Measurements from ENCODE around the gene DALRD3.

DALRD3 gene

DNA sequence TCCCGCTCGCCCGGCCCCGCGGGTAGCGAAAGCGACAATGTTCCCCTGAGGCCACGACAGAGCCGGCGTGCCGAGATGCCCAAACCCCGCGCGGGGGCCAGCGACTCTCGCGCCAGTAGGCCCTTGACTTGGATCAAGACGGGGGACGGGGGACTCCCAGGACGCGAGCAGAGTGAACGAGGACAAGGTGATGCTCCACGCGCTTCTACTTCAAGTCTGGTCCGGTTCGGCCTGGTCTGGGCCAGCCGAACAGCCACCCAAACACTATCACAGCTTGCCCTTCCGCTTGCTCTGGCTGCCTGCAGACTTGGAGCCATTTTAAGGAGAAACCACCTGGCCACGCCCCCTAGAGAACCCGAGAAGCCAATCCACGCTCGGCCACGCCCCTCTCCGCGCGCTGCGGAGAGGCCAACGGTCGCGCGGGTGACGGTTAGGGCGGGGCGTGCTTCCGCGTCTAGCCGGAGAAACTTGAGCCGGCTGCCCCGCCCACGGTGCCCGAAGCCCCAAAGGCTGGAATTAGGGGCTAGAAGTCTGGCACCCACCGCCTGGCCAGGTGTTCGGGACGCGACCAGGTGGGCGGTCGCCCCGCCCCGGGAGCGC is 2.9 kb upstream of the DALRD3 start (continued):
- no peak for TF ChIP-seq ISL1 (CRISPR knock-in tag; IDR thresholded peaks at IDR 0.05)

DNA sequence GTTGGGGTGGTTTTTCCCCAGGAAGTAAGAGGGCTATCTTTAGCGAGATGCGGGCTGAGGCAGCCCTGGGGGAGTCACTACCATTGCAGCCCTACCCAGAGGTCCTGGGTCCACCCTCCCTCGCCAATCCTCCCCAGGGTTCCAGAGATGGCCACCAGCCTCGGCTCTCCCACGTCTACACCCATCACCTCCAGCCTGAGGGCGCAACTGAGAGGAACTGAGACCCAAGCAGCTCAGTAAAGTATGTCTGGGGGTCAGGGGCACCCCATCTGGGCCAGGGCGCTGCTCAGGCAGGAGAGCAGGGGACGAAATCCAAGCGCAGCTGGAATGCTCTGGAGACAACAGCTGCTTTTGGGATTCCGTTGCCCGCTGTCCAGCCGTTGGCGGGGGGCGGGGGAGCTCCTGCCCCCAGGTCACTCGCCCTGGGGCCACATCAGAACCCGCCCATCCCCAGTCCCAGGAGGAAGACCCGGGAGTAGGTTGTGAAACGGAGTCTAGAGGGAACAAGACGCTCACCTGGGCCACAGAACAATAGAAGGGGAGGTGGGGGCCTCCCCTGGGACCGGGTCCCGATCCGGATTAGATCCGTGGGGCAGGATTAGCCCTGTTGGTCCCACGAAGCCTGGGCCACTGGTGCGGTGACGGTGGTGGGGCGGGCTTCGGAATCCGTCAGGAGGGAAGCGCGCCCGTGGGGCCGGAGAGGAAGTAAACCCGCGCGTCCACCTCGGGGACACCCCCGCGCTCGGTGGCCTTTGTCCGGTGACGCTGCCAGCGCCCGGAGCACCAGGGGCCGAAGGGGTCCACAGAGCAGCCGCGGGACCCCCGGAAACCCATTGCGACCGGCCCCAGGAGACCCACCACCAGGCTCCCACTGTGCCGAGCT is 2.2 kb upstream of the DALRD3 start:
- TF ChIP-seq ISL1 (CRISPR knock-in tag; IDR thresholded peaks at IDR 0.05) (no peak), ZNF70 (CRISPR knock-in tag; IDR thresholded peaks at IDR 0.05) (no peak), ZFP30 (CRISPR knock-in tag; IDR thresholded peaks at IDR 0.05) (no peak), RARB (CRISPR knock-in tag; IDR thresholded peaks at IDR 0.05) (no peak), SNAI2 (CRISPR knock-in tag; IDR thresholded peaks at IDR 0.05) (no peak)
- TF ChIP-seq, protein P1, sequence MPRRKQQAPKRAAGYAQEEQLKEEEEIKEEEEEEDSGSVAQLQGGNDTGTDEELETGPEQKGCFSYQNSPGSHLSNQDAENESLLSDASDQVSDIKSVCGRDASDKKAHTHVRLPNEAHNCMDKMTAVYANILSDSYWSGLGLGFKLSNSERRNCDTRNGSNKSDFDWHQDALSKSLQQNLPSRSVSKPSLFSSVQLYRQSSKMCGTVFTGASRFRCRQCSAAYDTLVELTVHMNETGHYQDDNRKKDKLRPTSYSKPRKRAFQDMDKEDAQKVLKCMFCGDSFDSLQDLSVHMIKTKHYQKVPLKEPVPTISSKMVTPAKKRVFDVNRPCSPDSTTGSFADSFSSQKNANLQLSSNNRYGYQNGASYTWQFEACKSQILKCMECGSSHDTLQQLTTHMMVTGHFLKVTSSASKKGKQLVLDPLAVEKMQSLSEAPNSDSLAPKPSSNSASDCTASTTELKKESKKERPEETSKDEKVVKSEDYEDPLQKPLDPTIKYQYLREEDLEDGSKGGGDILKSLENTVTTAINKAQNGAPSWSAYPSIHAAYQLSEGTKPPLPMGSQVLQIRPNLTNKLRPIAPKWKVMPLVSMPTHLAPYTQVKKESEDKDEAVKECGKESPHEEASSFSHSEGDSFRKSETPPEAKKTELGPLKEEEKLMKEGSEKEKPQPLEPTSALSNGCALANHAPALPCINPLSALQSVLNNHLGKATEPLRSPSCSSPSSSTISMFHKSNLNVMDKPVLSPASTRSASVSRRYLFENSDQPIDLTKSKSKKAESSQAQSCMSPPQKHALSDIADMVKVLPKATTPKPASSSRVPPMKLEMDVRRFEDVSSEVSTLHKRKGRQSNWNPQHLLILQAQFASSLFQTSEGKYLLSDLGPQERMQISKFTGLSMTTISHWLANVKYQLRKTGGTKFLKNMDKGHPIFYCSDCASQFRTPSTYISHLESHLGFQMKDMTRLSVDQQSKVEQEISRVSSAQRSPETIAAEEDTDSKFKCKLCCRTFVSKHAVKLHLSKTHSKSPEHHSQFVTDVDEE (CRISPR knock-in tag; IDR thresholded peaks at IDR 0.05): no peak
- TF ChIP-seq, protein P2, sequence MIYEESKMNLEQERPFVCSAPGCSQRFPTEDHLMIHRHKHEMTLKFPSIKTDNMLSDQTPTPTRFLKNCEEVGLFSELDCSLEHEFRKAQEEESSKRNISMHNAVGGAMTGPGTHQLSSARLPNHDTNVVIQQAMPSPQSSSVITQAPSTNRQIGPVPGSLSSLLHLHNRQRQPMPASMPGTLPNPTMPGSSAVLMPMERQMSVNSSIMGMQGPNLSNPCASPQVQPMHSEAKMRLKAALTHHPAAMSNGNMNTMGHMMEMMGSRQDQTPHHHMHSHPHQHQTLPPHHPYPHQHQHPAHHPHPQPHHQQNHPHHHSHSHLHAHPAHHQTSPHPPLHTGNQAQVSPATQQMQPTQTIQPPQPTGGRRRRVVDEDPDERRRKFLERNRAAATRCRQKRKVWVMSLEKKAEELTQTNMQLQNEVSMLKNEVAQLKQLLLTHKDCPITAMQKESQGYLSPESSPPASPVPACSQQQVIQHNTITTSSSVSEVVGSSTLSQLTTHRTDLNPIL (CRISPR knock-in tag; IDR thresholded peaks at IDR 0.05; ENCODE audit: low read depth): no peak
- ATAC-seq: no peak

DNA sequence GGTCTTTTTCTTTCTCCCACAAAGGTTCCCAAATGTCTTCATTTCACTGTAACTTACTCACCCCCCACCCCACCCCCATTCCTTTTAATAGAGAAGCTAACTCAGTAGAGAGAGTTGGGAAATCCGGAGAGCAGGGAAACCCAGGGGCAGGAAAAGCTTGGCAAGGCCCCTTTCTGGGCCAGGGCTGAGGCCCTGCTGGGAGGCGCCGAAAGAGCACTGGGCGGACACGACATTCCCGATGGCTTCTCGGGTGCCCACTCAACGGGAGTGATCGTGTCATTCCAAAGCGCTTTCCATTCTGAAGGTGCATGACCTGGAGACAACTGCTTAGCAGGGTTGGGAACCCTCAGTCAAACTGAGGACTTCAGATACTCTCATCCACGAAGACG is 1.6 kb upstream of the DALRD3 start:
- TF ChIP-seq BACH2 (CRISPR knock-in tag; IDR thresholded peaks at IDR 0.05; ENCODE audit: borderline replicate concordance): no peak
- TF ChIP-seq OSR1 (CRISPR knock-in tag; IDR thresholded peaks at IDR 0.05): no peak
- no peak for TF ChIP-seq SNAI2 (CRISPR knock-in tag; IDR thresholded peaks at IDR 0.05)
- TF ChIP-seq ZC3H10 (CRISPR knock-in tag; IDR thresholded peaks at IDR 0.05): no peak
- TF ChIP-seq ZFP30 (CRISPR knock-in tag; IDR thresholded peaks at IDR 0.05): no peak
- TF ChIP-seq, protein P3, sequence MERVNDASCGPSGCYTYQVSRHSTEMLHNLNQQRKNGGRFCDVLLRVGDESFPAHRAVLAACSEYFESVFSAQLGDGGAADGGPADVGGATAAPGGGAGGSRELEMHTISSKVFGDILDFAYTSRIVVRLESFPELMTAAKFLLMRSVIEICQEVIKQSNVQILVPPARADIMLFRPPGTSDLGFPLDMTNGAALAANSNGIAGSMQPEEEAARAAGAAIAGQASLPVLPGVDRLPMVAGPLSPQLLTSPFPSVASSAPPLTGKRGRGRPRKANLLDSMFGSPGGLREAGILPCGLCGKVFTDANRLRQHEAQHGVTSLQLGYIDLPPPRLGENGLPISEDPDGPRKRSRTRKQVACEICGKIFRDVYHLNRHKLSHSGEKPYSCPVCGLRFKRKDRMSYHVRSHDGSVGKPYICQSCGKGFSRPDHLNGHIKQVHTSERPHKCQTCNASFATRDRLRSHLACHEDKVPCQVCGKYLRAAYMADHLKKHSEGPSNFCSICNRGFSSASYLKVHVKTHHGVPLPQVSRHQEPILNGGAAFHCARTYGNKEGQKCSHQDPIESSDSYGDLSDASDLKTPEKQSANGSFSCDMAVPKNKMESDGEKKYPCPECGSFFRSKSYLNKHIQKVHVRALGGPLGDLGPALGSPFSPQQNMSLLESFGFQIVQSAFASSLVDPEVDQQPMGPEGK (CRISPR knock-in tag; IDR thresholded peaks at IDR 0.05; ENCODE audit: borderline replicate concordance): no peak
- TF ChIP-seq ISL1 (CRISPR knock-in tag; IDR thresholded peaks at IDR 0.05): no peak
- TF ChIP-seq CSDC2 (CRISPR knock-in tag; IDR thresholded peaks at IDR 0.05): no peak
- no peak for TF ChIP-seq TCF4 (CRISPR knock-in tag; IDR thresholded peaks at IDR 0.05; ENCODE audit: borderline replicate concordance)
- TF ChIP-seq ESRRG (CRISPR knock-in tag; IDR thresholded peaks at IDR 0.05): no peak
- ATAC-seq: no peak

DNA sequence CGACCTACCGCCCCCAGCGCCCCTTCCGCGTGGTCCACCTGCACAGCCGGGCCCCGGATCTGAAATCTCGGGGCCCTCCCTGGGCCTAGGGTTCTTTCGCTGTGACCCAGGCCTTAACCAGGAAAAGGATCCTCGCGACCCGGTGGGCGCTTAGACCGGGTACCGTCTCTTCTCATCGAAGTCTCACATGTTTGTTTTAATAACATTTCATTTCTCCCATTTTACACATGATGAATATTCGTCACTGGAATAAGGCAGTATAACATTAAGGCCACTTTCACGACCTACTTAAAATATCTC is 277 bp upstream of the DALRD3 start:
- no peak for TF ChIP-seq SNAI2 (CRISPR knock-in tag; IDR thresholded peaks at IDR 0.05)
- no peak for TF ChIP-seq ZNF565 (CRISPR knock-in tag; conservative IDR thresholded peaks at IDR 0.05; ENCODE audit: low read depth)
- no peak for TF ChIP-seq TCF4 (CRISPR knock-in tag; IDR thresholded peaks at IDR 0.05; ENCODE audit: borderline replicate concordance)
- ATAC-seq: no peak

DNA sequence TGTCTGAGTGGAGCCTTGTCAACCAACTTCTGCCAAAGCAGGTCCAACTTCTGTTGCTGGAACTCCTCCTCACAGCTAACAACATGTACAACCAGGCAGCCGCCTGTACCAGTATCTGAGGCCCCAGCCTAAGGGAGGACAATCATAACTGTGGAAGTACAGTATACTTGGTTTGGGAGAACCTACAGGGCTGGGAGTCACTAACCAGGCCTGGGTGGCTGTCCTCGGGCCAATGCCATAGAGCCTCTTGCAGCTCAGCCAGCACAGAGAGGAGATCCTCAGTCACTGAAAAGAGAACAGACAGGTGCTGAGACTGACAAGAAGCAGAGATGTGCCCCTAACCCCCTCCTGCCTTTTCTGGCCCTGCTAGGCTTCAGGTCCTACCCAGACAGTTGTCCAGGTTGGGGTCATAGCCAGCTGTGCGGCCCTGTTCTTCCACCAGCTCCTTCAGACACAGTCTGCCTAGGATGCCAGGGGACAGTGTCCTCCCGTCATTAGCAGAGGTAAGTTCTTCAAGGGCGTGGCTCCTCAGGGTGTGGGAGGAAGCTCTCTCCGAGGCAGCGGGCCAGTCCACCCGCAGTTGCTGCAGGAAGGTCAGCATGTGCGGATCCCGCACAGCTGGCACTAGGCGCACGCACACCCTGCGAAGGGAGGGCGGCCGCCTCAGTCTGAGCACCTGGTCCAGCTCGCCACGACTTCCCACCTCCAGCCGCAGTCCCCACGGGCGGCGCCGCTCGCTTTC is 980 bp downstream of the DALRD3 start:
- ATAC-seq: peak; percentile 0
- no peak for TF ChIP-seq ZFP3 (CRISPR knock-in tag; IDR thresholded peaks at IDR 0.05)
- TF ChIP-seq ESRRG (CRISPR knock-in tag; IDR thresholded peaks at IDR 0.05): no peak
- no peak for TF ChIP-seq BACH2 (CRISPR knock-in tag; IDR thresholded peaks at IDR 0.05; ENCODE audit: borderline replicate concordance)
- TF ChIP-seq GLIS3 (CRISPR knock-in tag; IDR thresholded peaks at IDR 0.05): 0 out of 2 replicates have a peak, but pooled peaks have one; percentile 38
- TF ChIP-seq, protein P1 (CRISPR knock-in tag; IDR thresholded peaks at IDR 0.05): no peak
- no peak for TF ChIP-seq ZC3H10 (CRISPR knock-in tag; IDR thresholded peaks at IDR 0.05)

Data from SK-N-SH treated with all-trans-retinoic acid at 6 μM for 48 hours (cell line).